Measurements from ENCODE around the gene FAM169A.

DNA sequence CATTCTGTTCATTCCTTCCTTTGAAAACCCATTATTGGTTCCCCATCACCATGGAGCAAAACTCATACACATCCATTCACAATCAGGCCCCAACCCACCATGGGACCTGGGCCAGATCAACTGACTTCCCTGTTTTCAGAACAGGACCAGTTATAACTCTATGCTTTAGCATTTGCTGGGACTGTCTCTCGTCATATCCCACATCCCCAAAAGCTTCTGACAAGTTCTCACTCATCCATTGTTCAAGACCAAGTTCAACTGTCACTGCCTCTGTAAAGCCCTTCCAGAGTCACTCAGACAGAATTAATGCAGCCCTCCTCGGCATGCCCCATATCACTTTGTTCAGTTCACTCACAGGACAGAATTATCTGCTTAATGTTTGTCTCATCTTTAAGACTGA, 4.0 kb downstream of the FAM169A start:
- TF ChIP-seq, protein P1, sequence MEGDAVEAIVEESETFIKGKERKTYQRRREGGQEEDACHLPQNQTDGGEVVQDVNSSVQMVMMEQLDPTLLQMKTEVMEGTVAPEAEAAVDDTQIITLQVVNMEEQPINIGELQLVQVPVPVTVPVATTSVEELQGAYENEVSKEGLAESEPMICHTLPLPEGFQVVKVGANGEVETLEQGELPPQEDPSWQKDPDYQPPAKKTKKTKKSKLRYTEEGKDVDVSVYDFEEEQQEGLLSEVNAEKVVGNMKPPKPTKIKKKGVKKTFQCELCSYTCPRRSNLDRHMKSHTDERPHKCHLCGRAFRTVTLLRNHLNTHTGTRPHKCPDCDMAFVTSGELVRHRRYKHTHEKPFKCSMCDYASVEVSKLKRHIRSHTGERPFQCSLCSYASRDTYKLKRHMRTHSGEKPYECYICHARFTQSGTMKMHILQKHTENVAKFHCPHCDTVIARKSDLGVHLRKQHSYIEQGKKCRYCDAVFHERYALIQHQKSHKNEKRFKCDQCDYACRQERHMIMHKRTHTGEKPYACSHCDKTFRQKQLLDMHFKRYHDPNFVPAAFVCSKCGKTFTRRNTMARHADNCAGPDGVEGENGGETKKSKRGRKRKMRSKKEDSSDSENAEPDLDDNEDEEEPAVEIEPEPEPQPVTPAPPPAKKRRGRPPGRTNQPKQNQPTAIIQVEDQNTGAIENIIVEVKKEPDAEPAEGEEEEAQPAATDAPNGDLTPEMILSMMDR (IDR thresholded peaks at IDR 0.05), result no peak
- no peak for TF ChIP-seq POLR2A (IDR thresholded peaks at IDR 0.05)
